DND-41 (cell line): ENCODE data around the gene COX15.

Source experiments
- EZH2 ChIP-seq: IDR thresholded peaks from 3 replicates; pipeline ENCODE4 v1.6.1; 2012; ENCODE audit warnings: borderline replicate concordance, low read depth, mild to moderate bottlenecking, moderate library complexity, low read length, inconsistent platforms; ENCODE audit not compliant: severe bottlenecking
- TF ChIP-seq, protein P1 (sequence below): IDR thresholded peaks from 2 replicates; pipeline ENCODE4 v1.5.1; 2012; ENCODE audit warnings: borderline replicate concordance, low read length, moderate library complexity, mild to moderate bottlenecking; ENCODE audit not compliant: poor library complexity, severe bottlenecking; ENCODE audit errors: extremely low read depth

DNA sequence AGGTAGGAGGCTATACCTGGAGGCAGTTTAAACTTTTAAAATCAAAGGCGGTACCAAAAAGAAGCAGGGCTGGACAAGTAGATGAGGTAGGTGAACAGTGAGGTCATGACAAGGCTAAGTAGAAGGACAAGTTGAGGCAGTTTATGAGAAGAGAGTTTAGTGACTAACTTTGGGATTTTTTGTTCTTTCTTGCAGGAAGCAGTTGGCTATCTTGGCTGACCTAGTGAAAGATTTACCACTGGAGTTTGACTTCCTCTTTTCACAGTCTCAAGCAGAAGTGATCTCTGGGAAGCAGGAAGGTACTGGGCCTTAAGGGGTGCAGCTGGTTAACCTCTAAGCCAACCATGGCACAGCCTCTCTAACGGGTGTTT lies 46.3 kb downstream of the COX15 start:
- TF ChIP-seq, protein P1, sequence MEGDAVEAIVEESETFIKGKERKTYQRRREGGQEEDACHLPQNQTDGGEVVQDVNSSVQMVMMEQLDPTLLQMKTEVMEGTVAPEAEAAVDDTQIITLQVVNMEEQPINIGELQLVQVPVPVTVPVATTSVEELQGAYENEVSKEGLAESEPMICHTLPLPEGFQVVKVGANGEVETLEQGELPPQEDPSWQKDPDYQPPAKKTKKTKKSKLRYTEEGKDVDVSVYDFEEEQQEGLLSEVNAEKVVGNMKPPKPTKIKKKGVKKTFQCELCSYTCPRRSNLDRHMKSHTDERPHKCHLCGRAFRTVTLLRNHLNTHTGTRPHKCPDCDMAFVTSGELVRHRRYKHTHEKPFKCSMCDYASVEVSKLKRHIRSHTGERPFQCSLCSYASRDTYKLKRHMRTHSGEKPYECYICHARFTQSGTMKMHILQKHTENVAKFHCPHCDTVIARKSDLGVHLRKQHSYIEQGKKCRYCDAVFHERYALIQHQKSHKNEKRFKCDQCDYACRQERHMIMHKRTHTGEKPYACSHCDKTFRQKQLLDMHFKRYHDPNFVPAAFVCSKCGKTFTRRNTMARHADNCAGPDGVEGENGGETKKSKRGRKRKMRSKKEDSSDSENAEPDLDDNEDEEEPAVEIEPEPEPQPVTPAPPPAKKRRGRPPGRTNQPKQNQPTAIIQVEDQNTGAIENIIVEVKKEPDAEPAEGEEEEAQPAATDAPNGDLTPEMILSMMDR = no peak
- no peak for TF ChIP-seq EZH2
